ENCODE measurements around the gene ADIRF. TPM values are rescaled to one million over a fixed set of nuclear protein-coding genes. Genes with fewer than 3 reads are reported as not detected.
A peak's percentile ranks its signal among the peaks of the same experiment; 100 is the strongest.

Gene ADIRF
- total and polyA plus RNA-seq, 9 of the 15 experiments (the other 6 are each of a cell fraction or from before 2014, with no cell fraction given): 0.08 TPM; not detected in 8

GRCh38 chr10:86981020-86981419 lies 12.7 kb downstream of the ADIRF start (continued):
- TF ChIP-seq ZNF592 (IDR thresholded peaks at IDR 0.05) (0 out of 2 replicates have a peak, but pooled peaks have one; percentile 24), DPF2 (IDR thresholded peaks at IDR 0.05) (0 out of 2 replicates have a peak, but pooled peaks have one; percentile 32), ZFX (CRISPR knock-in tag; IDR thresholded peaks at IDR 0.05) (peak; percentile 40; the same call in 1 of the 2 replicates), L3MBTL2 (IDR thresholded peaks at IDR 0.05) (peak; percentile 55; the same call in 1 of the 2 replicates), MEIS2 (IDR thresholded peaks at IDR 0.05; ENCODE audit: partially characterized antibody) (peak; percentile 27), POLR2A (conservative IDR thresholded peaks at IDR 0.05) (peak; percentile 65), TBP (optimal IDR thresholded peaks at IDR 0.05; ENCODE audit: low read depth, low read length) (peak; percentile 43), CHD2 (IDR thresholded peaks at IDR 0.05; ENCODE audit: low read depth, low read length) (peak; percentile 94), FOXK2 (conservative IDR thresholded peaks at IDR 0.05 in 1 of 2, IDR thresholded peaks at IDR 0.05 in 1 of 2; ENCODE audit: low read depth in 2 of 2) (0 out of 4 replicates have a peak, but pooled peaks of 1 of the 2 experiments have one; percentile 17), RBM25 (IDR thresholded peaks at IDR 0.05; ENCODE audit: low read depth, low read length, severe bottlenecking) (peak; percentile 50), POLR2B (IDR thresholded peaks at IDR 0.05; ENCODE audit: low read depth, partially characterized antibody) (peak; percentile 43), JUND (IDR thresholded peaks at IDR 0.05; ENCODE audit: borderline replicate concordance, low read depth, low read length) (peak; percentile 35; the same call in 1 of the 2 replicates), JUND (tag; IDR thresholded peaks at IDR 0.05; ENCODE audit: borderline replicate concordance, low read depth, low read length) (peak; percentile 47; the same call in 1 of the 3 replicates), SMAD1 (IDR thresholded peaks at IDR 0.05; ENCODE audit: low read depth, low read length, partially characterized antibody) (peak; percentile 9), CEBPG (CRISPR knock-in tag; IDR thresholded peaks at IDR 0.05) (peak; percentile 55; the same call in 1 of the 2 replicates), CEBPG (tag; conservative IDR thresholded peaks at IDR 0.05 in 1 of 2, IDR thresholded peaks at IDR 0.05 in 1 of 2) (peak in 1 of 2 experiments; percentile 66; a peak in 2 of 4 replicates)

Measured in K562 (cell line).